HG03196 (cell line): ENCODE measurements around the gene COL24A1.
"Not testable (repeated sequence)": the region's sequence is repeated elsewhere in the genome, so short reads cannot be mapped to it uniquely, and the experiment has no call there.

Experiments used
- ATAC-seq: cut with Tn5 transposase; IDR thresholded peaks from one replicate; pipeline ENCODE4 v1.9.1; 2021; ENCODE audit not compliant: unreplicated experiment

COL24A1 gene

DNA sequence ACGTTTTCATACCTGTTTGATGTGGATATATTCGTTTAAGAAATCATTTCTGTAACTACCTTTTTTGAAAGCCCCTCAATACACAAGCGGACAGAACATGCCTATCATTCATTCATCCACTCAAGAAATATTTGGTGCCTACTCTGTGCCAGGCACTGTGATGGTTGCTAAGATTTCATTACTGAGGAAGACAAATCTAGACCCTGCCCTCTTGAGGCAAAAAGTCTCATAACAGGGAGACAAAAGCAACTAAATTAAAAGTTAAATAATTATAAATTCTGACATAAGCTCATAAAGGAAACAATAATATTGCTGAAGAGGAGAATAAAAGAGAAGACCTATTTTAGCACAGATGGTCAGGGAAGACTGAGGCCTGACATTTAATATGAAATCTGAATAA, 244.8 kb downstream of the COL24A1 start:
- no peak for ATAC-seq

DNA sequence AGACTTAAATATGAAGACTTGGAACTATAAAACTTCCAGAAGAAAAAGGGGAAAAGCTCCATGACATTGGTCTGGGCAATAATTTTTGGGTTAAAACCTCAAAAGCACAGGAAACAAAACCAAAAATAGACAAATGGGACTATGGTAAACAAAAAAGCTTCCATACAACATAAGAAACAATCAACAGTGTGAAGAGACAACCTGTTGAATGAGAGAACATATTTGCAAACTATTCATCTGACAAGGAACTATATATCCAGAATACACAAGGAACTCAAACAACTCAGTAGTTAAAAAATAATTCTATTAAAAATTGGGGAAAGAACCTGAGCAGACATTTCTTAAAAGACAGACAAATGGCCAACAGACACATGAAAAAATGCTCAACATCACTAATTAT, 255.7 kb downstream of the COL24A1 start:
- ATAC-seq, result no peak

DNA sequence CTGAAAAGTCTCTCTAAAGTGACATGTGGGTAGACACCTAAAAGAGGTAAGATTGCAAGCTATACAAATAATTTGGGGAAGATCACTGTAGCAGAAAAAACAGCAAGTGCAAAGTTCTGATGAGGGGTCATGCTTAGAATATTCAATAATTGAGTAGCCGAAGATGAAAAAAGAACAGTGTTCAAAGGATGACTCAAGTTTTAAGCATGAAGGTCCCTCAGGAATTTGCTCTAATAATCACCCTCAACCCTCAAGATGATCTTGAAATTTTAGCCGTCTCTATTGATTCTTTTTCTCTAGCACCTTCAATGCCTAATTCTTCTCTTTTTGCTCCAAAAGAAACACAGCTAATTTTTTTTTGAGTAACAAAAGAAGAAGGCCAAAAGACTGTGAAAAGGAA, 257.7 kb downstream of the COL24A1 start:
- no peak for ATAC-seq

DNA sequence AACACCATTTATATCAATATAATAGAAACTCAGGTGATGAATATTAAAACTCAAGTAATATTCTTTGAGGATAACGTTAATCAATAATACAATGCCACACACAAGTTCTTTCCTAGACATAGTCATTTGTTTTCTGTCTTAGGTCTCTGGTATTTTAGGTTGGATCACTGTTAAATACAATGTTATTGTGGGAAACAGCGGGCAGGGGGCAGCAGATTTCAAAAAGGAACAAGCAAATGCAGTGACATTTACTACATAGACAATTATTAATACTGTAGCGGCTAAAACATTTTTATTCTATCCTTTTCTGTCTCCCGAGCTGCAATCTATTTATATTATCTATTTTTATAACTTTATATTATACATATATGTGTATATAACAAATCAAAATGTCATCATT, 261.9 kb downstream of the COL24A1 start:
- ATAC-seq, result no peak

DNA sequence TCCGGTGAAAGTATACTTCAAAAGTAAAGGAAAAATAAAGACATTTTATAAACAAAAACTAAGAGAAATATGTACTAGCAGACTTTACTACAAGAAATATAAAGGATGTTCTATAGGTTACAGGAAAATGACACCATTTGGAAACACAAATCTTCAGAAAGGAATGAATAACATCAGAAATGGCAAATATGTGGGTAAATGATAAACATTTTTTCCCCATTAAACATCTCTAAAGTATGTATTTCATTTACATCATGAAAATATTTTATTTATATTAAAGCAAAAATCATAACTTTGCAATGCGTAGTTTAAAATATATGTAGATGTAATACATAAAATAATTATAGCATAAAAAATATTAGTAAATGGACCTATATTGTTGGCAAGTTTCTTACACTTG, 264.2 kb downstream of the COL24A1 start:
- ATAC-seq, result no peak

DNA sequence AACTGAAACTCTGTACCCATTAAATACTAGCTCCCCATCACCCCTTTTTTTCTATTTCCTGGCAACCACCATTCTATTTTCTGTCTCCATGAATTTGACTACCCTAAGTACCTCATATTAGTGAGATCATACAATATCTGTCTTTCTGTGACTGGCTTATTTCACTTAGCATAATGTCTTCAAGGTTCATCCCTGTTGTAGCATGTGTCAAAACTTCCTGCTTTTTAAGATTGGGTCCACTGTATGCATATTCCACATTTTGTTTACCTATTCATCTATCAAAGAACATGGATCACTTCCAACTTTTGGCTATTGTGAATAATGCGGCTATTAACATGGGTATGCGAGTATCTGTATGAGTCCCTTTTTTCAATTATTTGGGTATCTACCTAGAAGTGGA, 266.7 kb downstream of the COL24A1 start:
- ATAC-seq, result no peak

DNA sequence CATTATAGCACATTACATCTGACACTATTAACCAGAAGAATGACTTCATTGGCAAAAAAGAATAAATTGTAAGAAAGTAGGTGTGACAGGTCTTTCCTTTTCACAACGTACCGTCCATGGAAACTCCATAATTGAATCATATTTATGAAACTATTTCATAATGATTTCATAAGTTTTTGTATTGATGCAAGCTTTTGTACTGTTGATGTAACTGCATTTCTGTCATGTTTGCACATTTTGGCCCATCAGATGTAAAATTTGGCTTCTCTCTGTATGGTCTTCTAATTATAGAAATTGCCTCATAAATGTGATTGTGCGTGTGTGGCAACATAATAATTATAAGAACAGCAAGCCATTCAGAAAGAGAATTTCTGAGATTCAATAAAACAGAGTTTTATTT, 267.7 kb downstream of the COL24A1 start:
- no peak for ATAC-seq

DNA sequence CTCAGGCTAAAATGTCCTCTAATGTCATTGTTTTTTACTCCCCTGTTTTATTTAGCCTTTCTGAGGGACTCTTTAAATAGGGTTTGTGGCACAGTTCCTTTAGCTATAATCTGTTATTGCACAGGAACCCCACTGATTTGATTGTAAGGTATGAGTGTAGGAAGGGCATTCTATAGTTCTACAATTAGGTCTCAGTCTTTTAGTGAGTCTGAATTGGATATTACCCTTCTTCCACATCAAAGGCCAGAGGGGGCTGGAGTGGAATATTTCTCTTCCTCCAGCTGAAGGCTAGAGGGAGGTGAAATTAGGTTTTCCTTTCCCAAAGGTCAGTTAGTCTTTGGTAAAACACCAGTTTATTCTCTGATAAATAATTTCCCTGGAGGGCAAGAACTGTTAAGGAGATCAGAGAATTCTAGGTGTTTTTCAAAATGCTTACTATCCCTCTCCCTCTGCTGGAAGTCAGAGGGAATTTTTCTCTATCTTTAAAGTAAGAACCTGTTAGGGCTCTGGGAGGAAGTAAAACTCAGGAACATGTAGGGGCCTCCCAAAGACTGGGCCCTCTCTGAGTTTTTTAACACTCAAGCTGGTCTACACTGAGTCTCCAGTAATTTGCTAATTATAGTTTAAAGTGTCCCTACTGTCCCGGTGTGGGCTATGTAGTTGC, 272.1 kb downstream of the COL24A1 start:
- ATAC-seq, result no peak

DNA sequence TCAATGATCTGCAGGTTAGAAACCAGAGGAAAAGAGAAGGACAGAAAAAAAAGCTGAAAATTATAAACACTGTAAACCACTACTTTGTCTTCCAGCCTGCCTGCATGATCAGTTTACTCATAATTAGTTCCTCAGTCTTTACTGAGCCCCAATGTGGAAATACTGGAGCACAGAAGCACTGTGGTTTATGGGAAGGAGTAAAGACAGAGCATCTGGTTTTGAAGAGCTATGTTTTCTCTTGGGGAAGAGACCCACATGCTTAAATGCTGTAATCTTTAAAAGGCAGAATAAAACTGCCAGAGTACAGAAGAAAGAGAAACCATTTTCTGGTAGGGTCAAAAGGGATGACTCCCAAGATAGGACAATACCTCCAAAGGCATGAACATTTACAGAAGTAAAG, 289.4 kb downstream of the COL24A1 start:
- ATAC-seq, result no peak

DNA sequence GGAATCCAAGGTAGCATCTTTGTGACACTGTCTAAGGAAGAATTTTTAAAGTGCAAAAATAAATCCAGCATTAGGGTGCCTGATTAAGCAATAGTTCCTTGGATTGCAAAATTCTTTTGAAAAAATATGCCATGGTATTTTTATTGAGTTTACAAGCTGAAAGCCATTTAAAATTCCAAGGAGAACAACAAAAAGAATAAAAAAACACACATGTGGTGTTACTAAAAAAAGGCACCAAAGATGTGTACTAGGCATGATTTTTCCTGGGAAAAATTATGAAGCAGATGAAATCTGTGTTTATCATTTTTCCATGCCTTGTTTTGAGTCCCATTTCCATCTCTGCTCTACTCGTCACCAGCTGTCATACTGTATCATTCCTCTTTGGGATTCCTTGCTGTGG, 291.4 kb downstream of the COL24A1 start:
- ATAC-seq, result no peak

DNA sequence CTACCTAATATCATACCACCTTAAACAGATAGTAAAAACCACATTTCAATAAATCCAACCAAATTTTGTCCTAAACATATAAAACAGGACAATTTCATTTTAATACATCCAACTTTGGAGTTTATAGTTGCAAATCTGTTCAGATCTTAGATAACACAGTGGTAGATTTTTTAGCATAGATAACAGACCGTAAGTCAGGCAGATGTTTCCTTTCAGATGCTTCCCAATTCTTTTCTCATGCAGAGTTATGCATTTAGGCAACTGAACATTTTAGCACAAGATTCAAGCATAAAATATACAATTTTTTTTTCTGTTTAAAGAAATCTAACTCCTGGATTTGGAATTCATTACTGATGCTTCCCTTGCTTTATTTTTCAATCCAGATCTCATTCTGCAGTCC, 291.8 kb downstream of the COL24A1 start:
- ATAC-seq, result no peak

DNA sequence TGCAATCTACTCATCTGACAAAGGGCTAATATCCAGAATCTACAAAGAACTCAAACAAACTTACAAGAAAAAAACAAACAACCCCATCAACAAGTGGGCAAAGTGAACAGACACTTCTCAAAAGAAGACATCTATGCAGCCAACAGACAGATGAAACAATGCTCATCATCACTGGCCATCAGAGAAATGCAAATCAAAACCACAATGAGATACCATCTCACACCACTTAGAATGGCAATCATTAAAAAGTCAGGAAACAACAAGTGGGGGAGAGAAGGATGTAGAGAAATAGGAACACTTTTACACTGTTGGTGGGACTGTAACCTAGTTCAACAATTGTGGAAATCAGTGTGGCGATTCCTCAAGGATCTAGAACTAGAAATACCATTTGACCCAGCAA, 292.9 kb downstream of the COL24A1 start:
- ATAC-seq, result not testable (repeated sequence)

DNA sequence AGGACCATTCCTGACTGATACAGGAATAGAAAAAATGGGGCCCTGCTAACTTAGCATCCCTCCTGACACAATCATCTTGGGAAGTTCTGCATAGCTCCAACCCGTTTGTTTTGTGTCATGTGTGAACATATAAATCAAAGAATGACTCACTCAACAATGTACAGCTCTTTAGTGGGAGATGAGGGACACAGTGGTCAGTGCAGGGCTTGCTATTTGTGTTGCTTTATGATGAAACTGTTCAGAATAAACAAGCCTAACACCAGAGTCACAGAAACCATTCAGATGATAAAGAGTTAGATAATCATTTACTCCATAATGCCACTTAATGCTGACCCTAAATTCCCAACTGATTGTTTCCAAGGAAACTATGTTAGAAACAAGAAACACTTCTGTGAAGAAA, 294.1 kb downstream of the COL24A1 start:
- no peak for ATAC-seq

DNA sequence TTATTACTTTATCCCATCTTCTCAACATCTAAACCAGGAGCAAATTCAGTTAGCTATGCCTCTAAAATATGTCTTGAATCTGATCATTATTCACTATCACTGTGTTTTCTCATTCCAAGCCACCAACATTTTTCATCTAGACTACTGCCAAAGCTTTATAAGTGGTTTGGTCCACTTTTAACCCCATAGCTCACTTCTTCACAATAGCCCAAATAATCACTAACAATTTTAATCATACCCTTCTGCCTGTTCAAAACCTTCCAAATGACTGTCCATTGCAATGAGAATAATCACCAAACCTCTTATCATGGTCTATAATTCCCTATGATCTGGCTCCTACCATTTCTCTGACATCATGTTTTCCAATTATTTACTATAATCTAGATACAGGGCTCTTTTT, 298.6 kb downstream of the COL24A1 start:
- ATAC-seq, result no peak

DNA sequence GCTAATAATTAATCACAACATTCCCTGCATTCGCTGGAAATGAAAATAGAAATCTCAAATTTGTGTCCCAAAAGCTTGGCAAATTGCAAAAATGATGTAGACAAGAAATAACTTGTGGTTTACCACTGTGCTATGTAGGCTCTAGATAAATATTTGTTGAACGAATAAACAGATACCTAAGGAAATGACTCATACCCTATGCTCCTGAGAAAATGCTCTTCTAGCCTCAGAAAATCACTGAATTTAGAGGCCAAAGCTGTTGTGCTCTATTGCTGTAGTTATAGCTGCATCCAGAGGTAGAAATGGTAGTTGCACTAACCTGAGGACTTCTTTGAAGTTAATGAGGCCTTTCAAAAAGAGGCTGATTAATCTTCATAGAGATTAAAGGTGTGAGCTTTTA, 306.3 kb downstream of the COL24A1 start:
- no peak for ATAC-seq

DNA sequence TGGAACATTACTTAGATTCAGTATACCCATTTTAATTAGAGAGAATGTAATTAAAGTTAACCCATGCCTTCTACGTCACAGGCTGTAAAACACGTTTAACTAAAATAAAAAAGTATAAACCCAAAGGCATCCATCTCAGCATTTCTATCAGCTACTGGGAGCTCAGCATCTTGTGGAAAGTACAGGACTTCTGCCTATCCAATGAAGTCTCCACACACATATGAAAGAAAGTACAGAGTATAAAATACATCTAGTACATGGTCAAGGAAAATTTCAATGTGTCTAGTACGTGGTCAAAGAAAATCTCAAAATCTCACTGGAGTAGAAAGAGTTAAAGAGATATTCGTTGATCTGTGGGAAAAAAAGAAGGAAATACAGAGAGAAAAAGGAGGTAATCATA, 306.9 kb downstream of the COL24A1 start:
- ATAC-seq, result no peak

DNA sequence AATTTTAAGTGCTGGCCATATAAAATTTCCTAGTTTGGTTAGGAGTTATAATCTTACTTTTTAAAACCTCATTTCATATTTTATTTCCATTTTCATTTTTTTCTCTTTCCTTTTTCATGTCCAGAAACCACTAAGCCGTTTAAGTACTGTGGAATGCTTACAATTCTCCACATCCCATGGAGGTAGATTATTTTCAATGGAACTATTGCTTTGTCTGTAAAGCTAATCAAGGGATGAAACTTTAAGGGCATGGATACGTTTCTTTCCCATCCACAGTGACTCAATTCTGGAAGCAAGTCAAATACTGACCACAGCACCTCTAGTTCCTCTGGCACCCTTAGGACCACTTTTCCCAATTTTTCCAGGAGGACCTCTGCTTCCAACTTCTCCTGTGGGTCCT, 309.2 kb downstream of the COL24A1 start:
- no peak for ATAC-seq

DNA sequence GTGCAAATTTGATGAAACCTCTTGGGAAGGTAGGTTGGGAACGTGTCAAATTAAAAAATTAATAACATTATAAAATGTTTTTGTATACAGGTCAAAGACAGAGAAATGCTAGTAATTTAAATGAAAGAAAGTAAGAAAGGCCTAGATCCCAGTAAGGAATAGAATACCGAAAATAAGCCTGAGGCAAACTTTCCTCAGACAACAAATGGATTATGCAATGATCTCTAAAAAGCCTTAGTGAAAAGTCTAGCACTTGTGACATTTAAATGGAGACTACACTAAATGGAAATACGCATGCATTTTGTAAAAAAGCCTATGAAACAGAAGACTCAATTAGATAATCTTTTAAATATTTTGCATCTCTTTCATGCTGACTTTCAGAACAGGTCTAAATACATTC, 309.9 kb downstream of the COL24A1 start:
- no peak for ATAC-seq

DNA sequence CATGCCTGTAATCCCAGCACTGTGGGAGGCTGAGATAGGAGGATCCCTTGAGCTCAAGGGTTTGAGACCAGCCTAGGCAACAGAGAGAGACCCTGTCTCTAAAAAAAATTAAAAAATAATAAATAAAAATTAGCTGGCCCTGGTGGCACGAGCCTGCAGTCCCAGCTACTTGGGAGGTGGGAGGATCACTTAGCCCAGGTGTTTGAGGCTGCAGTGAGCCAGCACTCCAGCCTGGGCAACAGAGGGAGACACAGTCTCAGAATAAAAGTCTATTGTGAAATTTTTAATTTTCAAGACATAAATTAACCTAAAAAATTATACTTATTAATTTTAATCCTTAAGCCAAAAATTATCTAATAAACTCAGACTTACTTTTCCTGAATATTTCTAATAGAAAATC, 317.1 kb downstream of the COL24A1 start:
- no peak for ATAC-seq

DNA sequence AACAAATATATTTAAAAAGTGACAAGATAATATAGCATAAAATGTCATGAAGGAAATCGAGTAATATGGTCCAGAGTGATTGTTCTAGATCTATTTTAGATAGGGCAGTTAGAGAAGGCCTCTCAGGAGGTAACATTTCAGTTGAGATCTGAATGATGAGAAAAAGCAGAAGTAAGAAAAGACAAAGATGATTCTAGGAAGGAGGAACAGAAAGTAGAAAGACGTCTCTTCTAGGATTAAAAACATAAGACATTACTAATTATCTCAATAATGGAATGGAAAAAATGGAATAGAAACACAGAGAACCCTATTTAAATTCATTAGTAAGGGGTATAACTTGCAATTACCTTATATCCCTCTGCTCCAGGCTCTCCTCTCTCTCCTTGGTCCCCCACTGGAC, 318.3 kb downstream of the COL24A1 start:
- no peak for ATAC-seq

DNA sequence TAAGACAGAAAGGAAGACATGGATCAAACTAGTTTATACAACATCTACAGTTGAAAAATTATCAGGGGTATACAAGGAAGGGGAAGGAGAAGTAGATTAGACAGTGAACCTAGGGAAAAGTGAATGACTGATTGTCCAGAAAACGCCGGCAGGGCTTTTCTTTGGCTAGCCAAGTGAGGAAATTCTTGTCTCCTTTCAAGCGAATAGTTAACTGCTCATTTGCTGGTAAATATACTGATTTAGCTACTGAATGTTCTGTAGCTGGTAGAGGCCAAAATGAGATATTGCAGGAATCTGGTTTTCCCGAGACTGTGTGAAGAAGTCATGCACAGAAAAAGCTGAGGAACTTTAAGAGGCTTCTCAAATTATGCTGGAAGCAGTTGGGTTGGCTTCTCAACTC, 319.8 kb downstream of the COL24A1 start:
- no peak for ATAC-seq

DNA sequence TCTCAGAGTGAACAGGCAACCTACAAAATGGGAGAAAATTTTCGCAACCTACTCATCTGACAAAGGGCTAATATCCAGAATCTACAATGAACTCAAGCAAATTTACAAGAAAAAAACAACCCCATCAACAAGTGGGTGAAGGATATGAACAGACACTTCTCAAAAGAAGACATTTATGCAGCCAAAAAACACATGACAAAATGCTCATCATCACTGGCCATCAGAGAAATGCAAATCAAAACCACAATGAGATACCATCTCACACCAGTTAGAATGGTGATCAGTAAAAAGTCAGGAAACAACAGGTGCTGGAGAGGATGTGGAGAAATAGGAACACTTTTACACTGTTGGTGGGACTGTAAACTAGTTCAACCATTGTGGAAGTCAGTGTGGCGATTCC, 323.4 kb downstream of the COL24A1 start:
- not testable (repeated sequence) for ATAC-seq

DNA sequence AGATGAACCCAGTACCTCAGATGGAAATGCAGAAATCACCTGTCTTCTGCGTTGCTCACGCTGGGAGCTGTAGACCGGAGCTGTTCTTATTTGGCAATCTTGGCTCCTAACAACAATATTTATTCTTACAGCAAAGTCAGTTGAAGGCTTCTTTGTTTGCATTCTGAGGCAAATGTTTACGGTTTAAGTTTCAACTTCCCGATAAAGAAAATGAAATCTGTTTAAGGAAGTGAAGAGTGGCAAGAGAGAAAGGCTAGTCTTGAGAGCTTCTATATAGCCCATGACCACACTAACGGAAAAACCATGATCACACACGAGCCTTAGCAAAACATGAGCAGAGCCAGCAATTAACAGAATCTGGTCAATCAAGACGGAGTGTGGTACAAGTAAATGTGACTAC, 325.7 kb downstream of the COL24A1 start:
- no peak for ATAC-seq
